Epidermal melanocyte (primary cell): ENCODE results near the gene MRC2.
"Not testable (repeated sequence)": the region's sequence is repeated elsewhere in the genome, so short reads cannot be mapped to it uniquely, and the experiment has no call there.

ENCODE experiments used
- DNase-seq: peaks from one replicate; pipeline ENCODE4 v3.0.0; 2011; ENCODE audit warnings: low spot score; ENCODE audit not compliant: insufficient read length

MRC2 gene

DNA sequence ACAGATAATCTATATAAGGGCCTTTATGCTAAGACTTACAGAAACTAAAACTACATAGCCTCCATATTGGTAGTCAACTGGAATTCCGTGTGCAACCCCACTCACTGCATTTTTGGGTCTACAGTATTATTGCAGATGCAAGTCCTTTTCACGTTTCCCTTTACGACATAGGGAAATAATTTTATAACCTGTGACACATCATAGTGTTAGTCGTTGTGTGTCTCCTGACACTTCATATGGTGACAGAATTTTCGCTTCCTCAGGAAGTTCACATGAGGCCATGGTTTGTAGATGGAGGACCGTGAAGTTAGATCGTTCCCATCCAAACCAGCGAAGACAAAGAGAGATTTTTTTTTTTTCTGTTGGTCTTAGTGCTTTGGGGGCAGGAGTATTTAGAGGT is 15.7 kb upstream of the MRC2 start:
- no peak for DNase-seq

DNA sequence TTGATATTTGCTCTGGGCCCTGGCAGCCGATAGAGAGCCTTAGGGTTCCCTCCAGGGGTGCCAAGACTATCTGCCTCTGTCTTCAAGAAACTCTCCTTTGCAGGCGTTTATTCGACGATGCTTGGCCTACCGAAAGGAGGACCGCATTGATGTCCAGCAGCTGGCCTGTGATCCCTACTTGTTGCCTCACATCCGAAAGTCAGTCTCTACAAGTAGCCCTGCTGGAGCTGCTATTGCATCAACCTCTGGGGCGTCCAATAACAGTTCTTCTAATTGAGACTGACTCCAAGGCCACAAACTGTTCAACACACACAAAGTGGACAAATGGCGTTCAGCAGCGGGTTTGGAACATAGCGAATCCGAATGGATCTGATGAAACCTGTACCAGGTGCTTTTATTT is 15.2 kb upstream of the MRC2 start:
- DNase-seq, result not testable (repeated sequence)

DNA sequence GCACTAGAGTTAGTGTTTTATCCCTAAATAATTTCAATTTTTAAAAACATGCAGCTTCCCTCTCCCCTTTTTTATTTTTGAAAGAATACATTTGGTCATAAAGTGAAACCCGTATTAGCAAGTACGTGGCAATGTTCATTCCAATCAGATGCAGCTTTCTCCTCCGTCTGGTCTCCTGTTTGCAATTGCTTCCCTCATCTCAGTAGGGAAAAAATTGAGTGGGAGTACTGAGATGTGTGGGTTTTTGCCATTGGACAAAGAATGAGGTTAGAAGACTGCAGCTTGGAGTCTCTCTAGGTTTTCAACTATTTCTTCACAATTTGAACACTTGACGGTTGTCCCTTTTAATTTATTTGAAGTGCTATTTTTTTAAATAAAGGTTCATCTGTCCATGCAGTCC is 14.4 kb upstream of the MRC2 start:
- not testable (repeated sequence) for DNase-seq

DNA sequence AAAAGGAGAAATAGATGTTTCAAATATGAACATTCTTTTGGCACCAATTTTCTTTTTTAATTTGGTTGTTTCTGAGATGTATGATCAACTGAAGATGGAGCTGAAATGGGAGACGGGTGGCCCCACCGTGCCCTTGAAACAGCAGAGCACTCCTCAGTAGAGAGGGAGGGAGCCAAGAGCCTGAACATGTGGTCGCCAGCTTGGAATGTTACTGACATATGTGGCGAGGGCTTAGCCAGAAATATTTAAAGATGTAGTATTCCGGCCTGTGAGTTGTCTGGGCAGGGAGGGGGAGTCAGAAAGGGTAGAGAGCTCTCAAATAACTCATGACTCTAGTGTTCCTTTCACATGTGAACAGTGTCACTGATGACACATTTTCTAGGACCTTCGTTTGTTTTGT is 13.3 kb upstream of the MRC2 start:
- DNase-seq, result no peak

DNA sequence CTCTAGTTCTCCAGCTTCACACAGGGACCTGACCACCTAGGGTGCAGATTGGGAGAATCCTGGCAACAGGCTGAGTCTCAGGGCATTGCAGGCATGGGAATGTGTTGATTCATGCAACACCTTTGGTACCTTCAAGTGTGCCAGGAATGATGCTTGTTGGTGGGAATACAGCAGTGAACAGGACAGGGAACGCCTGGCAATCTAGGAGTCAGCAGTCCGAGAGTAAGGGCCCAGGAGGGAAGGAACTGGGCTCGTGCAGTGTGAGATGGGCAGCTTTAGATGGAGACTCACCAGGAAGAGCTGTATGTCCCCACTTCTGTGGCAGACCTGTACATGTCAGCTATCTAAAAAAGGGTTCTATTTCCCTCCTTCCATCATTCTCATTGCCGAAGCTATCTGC is 12.0 kb upstream of the MRC2 start:
- no peak for DNase-seq

DNA sequence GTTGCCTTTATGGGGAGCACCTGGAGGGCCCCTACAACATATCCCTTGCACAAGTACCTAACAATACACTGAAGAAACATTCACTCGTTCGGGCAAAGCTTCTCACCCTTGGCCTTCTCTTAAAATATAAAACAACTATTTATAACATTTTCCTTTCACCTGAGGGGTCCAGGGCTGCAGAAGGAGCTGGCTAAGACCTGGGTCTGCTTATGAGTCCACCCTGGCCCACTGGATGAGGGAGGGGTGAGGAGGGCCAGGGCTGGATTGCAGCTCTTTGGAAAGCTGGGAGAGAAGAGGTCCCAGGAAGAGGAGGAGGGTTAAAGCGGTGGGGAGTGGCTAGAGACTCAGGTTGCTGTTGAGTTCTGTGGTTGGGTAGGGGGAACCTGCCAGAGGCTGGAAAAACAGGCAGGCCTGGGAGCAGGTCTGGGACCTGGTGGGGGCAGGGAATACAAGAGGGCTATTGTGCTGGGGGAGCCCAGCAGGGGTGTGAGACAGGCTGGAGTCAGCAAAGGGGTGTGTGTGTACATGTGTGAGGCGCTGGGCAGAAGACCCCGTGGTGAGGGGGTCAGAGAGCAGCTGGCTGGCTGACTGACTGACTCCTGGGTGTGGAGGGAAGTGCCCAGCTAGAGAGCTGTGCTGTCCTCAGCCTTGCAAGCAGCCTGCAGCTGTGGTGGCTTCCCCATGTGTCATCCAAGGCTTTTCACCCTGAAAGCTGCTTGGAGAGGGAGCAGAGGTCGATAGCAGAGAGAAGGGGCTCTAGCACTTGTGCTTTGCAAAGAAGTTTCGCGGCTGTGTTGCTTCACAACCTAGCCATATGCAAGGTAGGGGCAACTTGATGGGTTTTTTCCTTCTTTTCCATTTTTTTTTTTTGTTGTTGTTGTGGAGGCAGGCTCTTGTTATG is 10.2 kb upstream of the MRC2 start:
- DNase-seq, result no peak

DNA sequence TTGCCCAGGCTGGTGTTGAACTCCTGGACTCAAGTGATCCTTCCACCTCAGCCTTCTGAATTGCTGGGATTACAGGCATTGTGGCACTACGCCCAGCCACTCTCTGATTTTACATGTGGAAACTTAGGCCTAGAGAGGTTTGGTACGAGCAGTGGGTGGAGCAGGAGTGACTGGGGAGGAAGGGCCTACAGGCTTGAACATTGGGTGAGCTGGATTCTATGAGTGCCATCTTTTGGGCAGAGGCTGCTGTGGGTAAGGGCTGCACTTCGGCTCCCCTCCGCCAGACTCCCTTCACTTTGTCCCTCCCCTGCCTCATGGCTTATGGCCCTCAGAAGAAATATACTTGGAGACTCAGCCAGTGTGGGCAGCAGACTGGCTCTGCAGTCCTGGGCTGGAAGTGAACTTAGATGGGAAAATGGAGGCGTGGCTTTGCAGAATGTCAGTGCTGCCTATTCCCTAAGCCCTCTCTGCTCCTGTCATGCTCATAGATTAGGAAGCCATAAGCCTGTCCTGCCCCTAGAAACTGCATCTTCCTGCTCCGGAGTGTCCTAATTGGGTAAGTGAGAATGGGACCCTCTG is 9.5 kb upstream of the MRC2 start:
- no peak for DNase-seq

DNA sequence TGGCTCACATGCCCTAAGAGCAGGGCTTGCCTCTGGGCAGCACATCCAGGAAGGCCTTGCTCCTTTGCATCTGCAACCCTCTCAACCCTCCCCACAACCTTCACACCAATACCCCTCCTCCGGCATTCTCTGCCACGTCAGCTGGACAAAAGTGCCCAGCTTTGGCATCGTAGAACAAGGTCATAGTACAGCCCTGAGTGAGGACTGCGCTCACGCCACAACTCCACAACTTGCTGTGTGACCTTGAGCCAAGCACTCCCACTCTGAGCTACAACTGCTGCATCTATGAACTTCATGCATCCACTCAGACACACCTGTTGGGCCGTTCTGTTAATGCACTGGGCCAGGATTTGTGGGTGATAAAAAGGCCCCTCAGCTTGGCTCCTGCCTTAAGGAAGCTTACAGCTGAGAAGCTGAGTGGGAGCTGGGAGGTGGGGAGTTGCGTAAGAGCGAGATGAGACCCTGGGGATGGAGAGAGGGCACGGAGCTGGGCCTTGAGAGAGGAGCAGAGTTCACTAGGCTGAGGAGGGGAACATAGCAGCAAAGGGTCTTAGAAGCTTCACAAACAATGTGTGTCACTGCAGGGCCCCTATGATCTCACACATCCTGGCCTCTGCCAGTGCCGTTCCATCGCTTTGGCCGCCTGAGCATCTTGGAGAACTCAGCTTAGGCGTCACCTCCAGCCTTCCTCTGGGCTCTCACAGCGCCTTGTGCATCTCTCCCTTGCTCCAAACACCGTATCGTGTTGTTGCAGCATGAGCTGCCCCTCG is 8.6 kb upstream of the MRC2 start:
- DNase-seq, result no peak

DNA sequence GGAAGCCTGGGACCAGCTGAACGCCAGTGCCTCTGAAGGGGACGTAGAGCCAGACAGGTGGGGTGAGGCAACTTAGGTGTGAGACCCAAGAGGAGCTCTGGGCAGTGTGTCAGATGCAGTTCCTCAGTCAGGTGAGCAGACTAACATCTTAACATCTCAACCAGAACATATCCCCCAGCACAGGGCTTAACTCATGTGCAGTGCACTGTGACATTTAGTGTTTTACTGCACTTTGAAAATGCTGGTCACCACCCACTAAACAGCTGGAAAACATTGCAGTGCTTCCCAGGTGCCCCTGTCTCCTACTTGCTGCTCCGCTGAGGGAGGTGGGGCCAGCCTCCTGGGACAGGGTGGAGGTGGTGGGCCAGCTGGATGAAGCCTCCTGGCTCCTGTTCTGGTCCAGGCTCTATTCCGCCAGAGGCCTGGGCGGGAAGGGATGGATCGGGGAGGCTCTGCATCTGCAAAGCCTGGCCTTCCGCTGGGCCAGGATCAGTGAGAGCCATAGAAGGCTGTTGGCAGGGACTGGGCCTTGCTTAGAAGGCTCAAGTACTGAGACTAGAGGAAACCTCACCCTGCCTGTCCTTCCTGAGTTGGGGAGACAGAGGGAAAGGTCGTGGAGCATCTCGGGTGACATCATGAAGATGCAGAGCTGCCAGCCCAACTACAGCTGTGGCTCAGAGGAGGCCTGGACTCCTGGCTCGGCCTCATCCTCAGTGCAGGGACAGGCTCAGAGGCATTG is 7.9 kb upstream of the MRC2 start:
- DNase-seq, result no peak

DNA sequence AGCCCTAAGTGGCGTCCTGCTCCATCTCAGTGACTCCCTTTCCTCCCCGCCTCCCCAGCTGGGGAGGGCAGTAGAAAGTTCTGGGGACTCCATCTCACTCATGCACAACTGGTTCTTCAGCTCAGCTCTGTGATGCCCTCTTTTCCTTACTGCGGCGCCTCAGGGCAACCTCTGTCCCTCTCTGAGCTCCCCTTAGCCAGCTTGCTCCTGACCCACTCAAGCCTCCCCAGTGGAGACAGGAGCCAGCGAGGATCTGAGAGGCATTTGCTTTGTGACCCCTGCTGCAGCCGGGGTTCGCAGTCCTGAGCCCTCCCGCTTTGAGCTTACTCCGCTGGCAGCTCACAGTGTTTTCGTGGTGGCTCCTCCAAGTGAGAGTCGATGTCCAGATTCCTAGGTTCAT is 6.2 kb upstream of the MRC2 start:
- DNase-seq, result no peak

DNA sequence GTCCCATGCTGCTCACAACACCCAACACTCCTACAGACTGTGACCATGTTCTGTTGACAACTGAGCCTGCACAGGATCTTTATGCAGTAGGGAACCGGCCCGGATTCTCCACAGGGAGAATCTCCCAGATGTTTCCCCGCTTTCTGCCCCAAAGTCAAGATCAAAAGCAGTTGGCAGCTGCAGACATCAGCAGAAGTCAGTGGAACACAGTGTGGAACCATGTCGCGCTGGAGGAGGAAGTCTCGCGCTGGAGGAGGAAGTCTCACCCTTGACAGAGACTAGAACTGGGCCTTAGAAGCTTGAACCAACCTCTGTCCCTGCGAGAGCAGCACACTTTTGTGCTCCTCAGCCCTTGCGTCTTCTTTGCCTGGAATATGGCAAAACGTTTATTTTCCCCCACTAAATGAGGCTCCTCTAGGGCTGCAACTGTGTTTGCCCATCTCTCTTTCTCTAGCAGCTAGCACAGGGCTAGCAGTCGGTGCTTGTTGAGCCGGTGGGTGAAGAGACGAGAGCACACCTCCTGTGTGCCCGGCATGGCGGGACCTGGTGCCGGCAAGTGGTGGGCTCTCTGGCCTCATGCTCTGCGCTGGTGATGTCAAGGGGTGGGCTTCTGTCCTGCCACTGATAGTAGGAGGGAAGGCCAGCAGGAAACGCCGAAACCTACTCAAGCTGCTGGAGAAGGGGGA is 2.1 kb upstream of the MRC2 start:
- no peak for DNase-seq

DNA sequence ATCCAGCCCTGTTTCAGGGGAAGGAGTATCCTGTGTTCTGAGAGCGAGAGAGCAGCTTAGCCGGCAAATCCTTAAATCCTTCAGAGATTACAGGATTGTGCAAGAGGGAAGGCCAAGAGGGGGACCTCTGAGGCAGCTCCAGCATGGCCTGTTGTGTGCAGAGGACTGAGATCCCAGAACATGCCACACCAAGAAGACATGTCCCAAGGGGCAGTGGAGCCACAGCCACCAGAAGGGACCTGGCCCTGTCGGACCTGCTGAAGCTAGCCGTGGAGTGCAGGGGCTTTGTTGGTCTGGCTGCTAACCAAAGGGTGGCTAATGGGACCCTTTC is 1.6 kb upstream of the MRC2 start:
- no peak for DNase-seq

DNA sequence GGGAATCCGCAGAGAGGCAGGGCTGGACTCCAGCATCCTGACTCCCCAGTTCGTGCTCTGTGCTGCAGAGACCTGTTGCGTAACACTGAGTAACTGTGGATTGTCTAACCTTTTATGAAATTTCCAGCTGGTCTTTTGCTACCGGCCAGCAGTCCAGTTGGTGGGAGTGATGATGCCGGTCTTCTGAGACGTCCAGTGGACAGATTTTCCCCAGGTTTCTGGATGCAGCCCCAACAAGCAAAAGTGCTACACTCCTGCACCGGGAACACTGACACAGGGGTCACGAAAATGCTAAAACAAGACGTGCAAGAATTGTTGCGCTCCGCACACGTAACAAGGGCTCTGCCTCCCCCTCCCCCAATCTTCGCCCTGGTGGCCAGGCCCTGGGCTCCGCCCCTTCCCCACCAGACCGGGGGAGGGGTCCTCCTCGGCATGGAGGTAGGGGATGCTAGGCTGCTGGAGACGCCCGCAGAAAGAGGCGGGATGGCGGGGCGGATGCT is 701 bp upstream of the MRC2 start:
- DNase-seq, result no peak

DNA sequence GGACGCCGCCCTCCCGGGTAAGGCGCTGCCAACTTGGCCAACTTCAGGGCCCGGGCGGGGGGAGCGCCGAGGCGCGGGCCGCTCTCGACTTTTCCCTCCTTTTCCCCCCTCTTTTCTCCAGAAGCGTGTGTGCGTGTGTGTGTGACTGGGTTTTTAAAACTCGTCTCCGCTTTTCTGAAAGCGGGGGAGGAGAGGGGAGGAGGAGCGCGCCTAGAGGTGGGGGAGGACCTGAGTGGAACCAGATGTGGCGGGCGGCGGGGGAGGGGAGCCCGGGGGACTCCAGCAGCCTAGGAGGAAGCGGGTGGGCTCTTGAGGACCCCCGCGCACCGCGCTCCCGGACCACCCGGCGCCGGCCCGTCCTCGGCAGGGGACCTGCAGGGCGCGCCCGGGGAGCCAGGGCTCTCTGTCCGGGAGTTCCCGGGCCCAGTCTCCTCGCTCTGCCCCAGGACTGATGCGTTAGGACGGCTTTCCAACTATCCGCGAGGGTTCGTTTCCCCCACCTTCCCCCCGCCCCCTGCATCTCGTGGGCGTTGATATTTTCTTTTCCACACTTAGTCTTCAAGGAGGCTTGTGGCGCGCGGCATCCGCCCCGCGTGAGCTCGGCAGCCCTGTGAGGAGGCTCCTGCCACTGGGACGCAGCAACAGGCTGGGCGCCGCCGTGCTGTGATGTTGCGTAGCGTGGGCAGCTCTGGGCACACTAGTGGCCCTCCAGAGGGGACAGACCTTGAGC is 599 bp downstream of the MRC2 start:
- DNase-seq, result no peak

DNA sequence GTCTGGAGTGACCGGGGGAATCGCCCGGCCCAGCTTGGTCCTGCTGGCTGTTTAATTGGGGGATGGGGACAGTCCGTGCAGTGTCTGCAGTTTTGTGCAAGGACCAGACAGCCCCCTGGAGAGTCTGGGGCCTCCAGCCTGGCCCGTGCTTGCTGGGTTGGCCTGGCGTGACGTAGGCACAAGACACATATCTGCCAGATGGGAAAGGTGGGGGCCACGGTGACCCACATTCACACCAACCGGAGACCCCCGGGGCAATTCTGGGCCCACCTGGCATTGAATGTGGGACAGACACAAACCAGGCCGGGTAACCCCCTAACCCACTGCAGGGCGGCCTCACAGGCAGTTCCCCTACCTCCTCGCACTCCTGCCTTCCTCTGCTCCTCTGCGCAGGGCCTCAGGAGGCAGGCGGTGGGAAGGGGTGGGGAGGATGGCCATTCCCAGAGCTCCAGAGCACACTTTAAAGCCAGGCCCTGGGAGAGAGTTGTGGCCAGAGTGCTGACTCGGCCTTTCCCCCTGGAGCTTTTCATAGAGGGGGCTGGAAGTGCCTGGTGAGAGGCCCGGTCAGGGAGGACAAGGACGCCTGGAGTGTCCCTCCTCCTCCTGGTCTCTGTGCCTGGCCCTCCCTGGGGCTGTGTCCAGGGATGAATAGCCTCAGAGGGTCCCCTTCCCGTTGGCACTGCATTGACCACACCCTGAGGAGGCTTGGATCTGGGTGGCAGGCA is 1.5 kb downstream of the MRC2 start:
- no peak for DNase-seq

DNA sequence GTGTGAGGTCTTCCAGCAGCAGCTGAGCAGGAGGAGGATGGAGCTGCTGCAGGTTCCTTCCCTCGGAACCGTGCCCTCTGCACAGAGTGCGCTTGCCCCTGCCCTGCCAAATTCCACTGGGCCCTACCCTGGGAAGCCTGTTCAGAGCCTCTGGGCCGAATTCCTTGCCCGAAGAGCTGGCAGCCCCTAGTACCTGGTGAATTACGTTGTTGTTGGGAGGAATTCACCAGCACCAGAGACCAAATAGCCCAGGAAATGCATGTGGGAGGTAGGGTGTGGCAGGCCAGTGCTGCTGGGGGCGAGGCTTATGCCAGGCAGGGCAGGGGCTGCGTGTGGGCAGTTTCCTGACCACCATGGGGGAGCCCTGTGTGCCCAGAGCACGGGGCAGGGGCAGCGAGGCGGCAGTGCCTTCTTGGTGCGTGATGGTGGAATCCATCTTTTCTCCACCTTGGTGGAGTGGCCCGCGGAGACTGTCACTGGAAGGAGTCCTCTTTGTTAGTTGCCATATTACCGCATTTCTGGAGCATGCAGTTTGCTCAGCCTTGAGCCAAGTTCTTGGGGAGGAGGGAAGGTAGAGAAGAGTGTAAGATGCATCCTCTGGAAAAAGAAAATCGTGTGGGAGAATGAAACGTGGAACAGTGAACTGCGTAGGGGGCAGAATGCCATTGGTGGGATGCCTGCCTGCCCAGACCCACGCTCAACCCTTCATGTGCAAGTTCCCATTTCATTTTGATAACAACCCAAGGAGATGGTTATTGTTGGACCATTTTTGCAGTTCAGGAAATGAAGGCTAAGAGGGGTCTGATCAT is 2.3 kb downstream of the MRC2 start:
- no peak for DNase-seq

DNA sequence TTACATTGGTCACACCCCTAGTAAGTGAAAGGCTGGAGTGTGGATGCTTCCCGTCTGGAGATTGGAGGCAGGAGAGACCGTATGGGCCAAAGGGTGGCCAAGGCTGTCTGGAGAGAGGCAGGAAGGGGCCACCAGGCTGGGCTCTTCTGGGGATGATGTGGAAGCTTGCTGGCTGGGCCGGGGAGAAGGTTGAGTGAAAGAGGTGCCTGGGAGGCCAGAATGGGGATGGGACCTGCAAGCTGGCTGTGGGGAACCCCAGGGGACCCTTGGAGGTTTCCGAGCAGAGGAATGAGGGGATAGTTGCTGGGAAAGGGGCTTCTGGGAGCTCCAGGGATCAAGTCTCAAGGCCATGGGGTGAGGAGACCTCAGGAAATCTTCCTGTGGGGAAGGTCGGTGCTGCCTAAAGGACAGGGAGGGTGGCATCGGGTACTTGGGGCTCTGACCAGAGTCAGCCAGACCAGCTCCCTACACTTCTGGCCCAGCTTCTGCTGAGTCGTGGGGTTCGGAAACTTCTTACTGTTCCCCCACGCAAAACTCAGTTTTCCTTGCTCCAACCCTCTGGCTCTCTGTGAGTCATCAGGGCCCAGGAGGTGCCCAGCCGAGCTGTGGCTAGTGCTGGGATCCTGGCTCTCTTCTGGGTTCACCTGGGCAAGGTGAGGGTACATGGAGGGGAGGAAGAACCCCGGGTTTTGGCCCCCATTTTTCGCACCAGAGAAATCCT is 3.1 kb downstream of the MRC2 start:
- no peak for DNase-seq
